Pancreas (tissue), 10 donors: ENCODE data around the gene OR52M1. TPM values are rescaled to one million over a fixed set of nuclear protein-coding genes. Genes with fewer than 3 reads are reported as not detected.
A peak's percentile ranks its signal among the peaks of the same experiment; 100 is the strongest.

Experiments
- ATAC-seq, 4 donors: fragments of 200-7000 bp; cut with Tn5 transposase; one replicate each; pipeline versions ENCODE4 v1.8.0 to v1.9.1; 2020; ENCODE audit warnings: mild to moderate bottlenecking in 4 of 4, moderate library complexity in 4 of 4
- DNase-seq, 6 donors: peaks; one replicate each; pipeline ENCODE4 v3.0.0-alpha.2; 2020
- FAIRE-seq: peaks from 2 replicates; lab custom pipeline; 2012; peaks lifted over from hg19 to GRCh38; lab: Jason Lieb, UNC
- H3K27ac ChIP-seq, 4 donors: fragments of 200-600 bp; sonication (generic); 1 replicate in 3 of 4; 2 replicates in 1 of 4; pipeline versions ENCODE4 v1.5.0 to v1.8.0; 2020
- H3K27me3 ChIP-seq, 4 donors: fragments of 200-600 bp; one replicate each; pipeline ENCODE4 v1.8.0; 2021
- H3K36me3 ChIP-seq, 3 donors: fragments of 200-600 bp; sonication (generic) in 1 of 3; one replicate each; pipeline versions ENCODE4 v1.5.0 to v1.8.0; 2020 to 2021
- H3K4me1 ChIP-seq, 3 donors: fragments of 200-600 bp; one replicate each; pipeline ENCODE4 v1.8.0; 2021
- H3K4me3 ChIP-seq, 4 donors: fragments of 200-600 bp; sonication (generic) in 2 of 4; one replicate each; pipeline versions ENCODE4 v1.5.0 to v1.8.0; 2020 to 2021
- H3K9me3 ChIP-seq, 4 donors: fragments of 200-600 bp; one replicate each; pipeline ENCODE4 v1.8.0; 2021
- CTCF ChIP-seq, 4 donors: fragments of 200-600 bp; sonication (generic) in 3 of 4; IDR thresholded peaks; one replicate each; pipeline versions ENCODE4 v1.5.0 to v1.8.0; 2021; ENCODE audit warnings: antibody characterized with exemption in 4 of 4
- WGBS, 2 donors: extraction: QIAGEN DNeasy Blood & Tissue Kit; methylation state at CpG; one replicate each; pipeline ENCODE4 v1.1.7; 2013; 5-methylcytosine and 5-hydroxymethylcytosine counted together
- intact Hi-C, 3 donors: fragments of 100-400 bp; cut with DNase I; formaldehyde crosslinking; loops; one replicate each; pipeline versions ENCODE4 v1.11.1 to v1.14.2; 2022
- polyA plus RNA-seq, 2 donors: library from polyadenylated mRNA; stranded (reverse); fragments of 200-250 nt; gene quantifications; one replicate each; pipeline ENCODE4 v1.2.3, GENCODE V29; 2013
- total RNA-seq, 6 donors: library from RNA; stranded (reverse); fragmentation: NEBNext Ultra II Directional in 4 of 6; extraction: Animal tissue kit (Norgen Biotek cat#: 25700) in 4 of 6; gene quantifications; one replicate each; pipeline versions ENCODE4 v1.2.1 to v1.2.4, GENCODE V29; 2021 to 2023
- donor health status: healthy with polysubstance abuse.
- donor health status: DM: no; HTN: no; CAD: no; lungs with moderate emphysema.
- donor health status: DM: no; HTN: no; CAD: no.
- donor health status: control.
- donor health status: control.
- donor health status: Bipolar disorder and iron deficiency.
- donor health status: DM: yes; HTN: yes; CAD: no.
- donor health status: DM: no; HTN: no; CAD: no.
- donor health status: DM: no; HTN: no; CAD: no.
- donor health status: DM: yes; HTN: yes; CAD: no.

The OR52M1 gene
- total and polyA plus RNA-seq, 8 donors = not detected

DNA sequence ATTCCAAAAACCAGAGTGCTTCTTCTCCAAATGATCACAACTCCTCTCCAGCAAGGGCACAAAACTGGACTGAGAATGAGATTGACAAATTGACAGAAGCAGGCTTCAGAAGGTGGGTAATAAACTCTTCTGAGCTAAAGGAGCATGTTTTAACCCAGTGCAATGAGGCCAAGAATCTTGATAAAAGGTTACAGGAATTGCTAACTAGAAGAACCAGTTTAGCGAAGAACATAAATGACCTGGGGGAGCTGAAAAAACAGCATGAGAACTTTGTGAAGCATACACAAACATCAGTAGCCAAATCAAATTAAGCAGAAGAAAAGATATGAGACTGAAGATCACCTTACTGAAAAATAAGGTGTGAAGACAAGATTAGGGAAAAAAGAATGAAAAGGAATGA is 15.5 kb downstream of the OR52M1 start:
- FAIRE-seq (no peak), DNase-seq (peak in 1 of 6 donors; percentile 4), ATAC-seq (peak; percentile 68 to 85 (median 80))
- TF ChIP-seq CTCF (IDR thresholded peaks at IDR 0.05) = no peak
- Histone ChIP-seq H3K36me3 (no peaks in the 10 kb centered on the region), H3K27me3 (no peaks in the 10 kb centered on the region), H3K27ac (peak overlapping the region in 2 of 4 donors; percentile 22 to 65), H3K9me3 (no peaks in the 10 kb centered on the region), H3K4me1 (peaks cover 11 to 17% (median 14%) of the 10 kb centered on the region in 3 donors), H3K4me3 (no peak overlapping the region)
- intact Hi-C loops = no loop called here
- WGBS, 2 donors = 24 to 28% methylated on average over 1 of the region's 1 CpG

DNA sequence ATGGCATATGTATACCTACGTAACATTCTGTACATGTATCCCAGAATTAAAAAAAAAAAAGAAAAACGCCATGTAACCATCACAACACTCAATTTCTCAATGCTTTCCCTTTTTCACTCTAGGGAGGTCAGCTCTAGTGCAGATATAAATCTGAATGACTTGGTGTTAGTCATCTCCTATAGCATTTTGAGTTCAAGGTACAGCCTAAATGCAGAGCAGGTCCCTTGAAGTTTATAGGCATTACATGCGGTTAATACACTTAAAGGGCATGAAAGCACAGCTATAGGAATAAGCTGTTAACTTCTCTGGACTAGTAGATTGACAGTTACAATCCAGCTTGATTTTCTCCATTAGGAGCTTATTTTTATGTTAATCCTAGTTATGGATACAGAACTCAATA is 20.4 kb downstream of the OR52M1 start:
- no peak for FAIRE-seq
- no peak for DNase-seq
- Histone ChIP-seq H3K36me3 (no peaks in the 10 kb centered on the region), H3K27ac (no peak overlapping the region), H3K9me3 (no peaks in the 10 kb centered on the region), H3K27me3 (no peaks in the 10 kb centered on the region), H3K4me1 (peaks cover under 1 to 5% (median under 1%) of the 10 kb centered on the region in 3 donors), H3K4me3 (no peak overlapping the region)
- no peak for TF ChIP-seq CTCF (IDR thresholded peaks at IDR 0.05)
- no peak for ATAC-seq
- WGBS, 2 donors = 79% methylated on average over 3 of the region's 3 CpGs
- intact Hi-C loops = no loop called here

GRCh38 chr11:4569075-4569474 is 24.1 kb downstream of the OR52M1 start:
- FAIRE-seq (no peak), ATAC-seq (no peak), DNase-seq (peak in 1 of 6 donors; percentile 41)
- no peak for TF ChIP-seq CTCF (IDR thresholded peaks at IDR 0.05)
- Histone ChIP-seq H3K9me3 (no peaks in the 10 kb centered on the region), H3K4me3 (no peak overlapping the region), H3K27ac (no peak overlapping the region), H3K4me1 (no peaks in the 10 kb centered on the region), H3K27me3 (no peaks in the 10 kb centered on the region), H3K36me3 (no peaks in the 10 kb centered on the region)
- intact Hi-C loops = no loop called here
- 87 to 97% methylated on average over 18 of the region's 18 CpGs for WGBS, 2 donors

DNA sequence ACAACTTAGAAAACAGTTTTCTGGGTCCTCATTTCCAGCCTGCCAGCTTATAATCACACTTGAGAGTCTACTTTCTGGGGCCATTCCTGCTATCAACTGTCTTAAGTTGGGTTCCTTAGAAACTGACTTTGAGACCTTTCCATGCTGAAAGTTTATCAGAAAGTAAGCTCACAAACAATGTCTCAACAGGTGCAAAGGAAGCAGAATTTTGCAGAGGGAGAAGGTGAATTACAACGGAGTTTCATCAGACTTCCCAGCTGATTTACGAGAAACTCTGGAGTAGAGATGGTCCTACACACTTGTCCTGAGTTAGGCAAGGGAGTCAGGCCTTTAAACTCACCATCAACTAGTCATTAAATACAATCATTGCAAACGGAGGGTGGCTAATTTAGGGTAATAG is 31.9 kb downstream of the OR52M1 start:
- Histone ChIP-seq H3K9me3 (no peaks in the 10 kb centered on the region), H3K4me3 (no peak overlapping the region), H3K27ac (no peak overlapping the region), H3K4me1 (no peaks in the 10 kb centered on the region), H3K36me3 (no peaks in the 10 kb centered on the region), H3K27me3 (peaks cover 0 to 4% (median 0%) of the 10 kb centered on the region in 4 donors)
- 53 to 64% methylated on average over 3 of the region's 3 CpGs for WGBS, 2 donors
- intact Hi-C loops = no loop called here
- ATAC-seq = no peak
- FAIRE-seq = no peak
- no peak for DNase-seq
- TF ChIP-seq CTCF (IDR thresholded peaks at IDR 0.05) = no peak

GRCh38 chr11:4577761-4578160 is 32.8 kb downstream of the OR52M1 start:
- no peaks in the 10 kb centered on the region for H3K4me1 ChIP-seq
- no peak overlapping the region for H3K4me3 ChIP-seq
- FAIRE-seq = no peak
- DNase-seq = no peak
- intact Hi-C loops = no loop called here
- WGBS, 2 donors = 85 to 89% methylated on average over 2 of the region's 2 CpGs
- no peaks in the 10 kb centered on the region for H3K9me3 ChIP-seq
- ATAC-seq = no peak
- H3K27me3 ChIP-seq = peaks cover 0 to 4% (median 0%) of the 10 kb centered on the region in 4 donors
- no peak for TF ChIP-seq CTCF (IDR thresholded peaks at IDR 0.05)
- no peak overlapping the region for H3K27ac ChIP-seq
- no peaks in the 10 kb centered on the region for H3K36me3 ChIP-seq
